DMS 273 (cell line): ENCODE results near the gene RNF32.
"Not testable (repeated sequence)": the region's sequence is repeated elsewhere in the genome, so short reads cannot be mapped to it uniquely, and the experiment has no call there.

Experiments used
- DNase-seq: peaks from one replicate; lab custom pipeline; 2025; ENCODE audit not compliant: unreplicated experiment; lab: John Stamatoyannopoulos, UW

The RNF32 gene

GRCh38 chr7:156639426-156640256 is 933 bp upstream of the RNF32 start:
- no peak for DNase-seq

GRCh38 chr7:156640949-156641485 is 443 bp downstream of the RNF32 start:
- DNase-seq = peak; percentile 86

- no peak for DNase-seq
These were observed 1.9 kb downstream of the RNF32 start for GRCh38 chr7:156642306-156643045.

GRCh38 chr7:156647330-156647729 is 6.8 kb downstream of the RNF32 start:
- not testable (repeated sequence) for DNase-seq

GRCh38 chr7:156650042-156650441 is 9.5 kb downstream of the RNF32 start:
- DNase-seq = peak; percentile 39

- no peak for DNase-seq
These were observed 10.9 kb downstream of the RNF32 start for GRCh38 chr7:156651474-156651873.

GRCh38 chr7:156652886-156653568 is 12.5 kb downstream of the RNF32 start:
- DNase-seq = no peak

GRCh38 chr7:156654511-156655234 is 14.1 kb downstream of the RNF32 start:
- DNase-seq = no peak

GRCh38 chr7:156655251-156655650 is 14.7 kb downstream of the RNF32 start:
- DNase-seq = no peak

- DNase-seq = no peak
These were observed 15.4 kb downstream of the RNF32 start for GRCh38 chr7:156655983-156656382.

GRCh38 chr7:156656598-156656997 is 16.0 kb downstream of the RNF32 start:
- DNase-seq = no peak

GRCh38 chr7:156657681-156658080 is 17.1 kb downstream of the RNF32 start:
- no peak for DNase-seq

GRCh38 chr7:156659203-156659602 is 18.6 kb downstream of the RNF32 start:
- no peak for DNase-seq

GRCh38 chr7:156659961-156660360 is 19.4 kb downstream of the RNF32 start:
- no peak for DNase-seq

- no peak for DNase-seq
These were observed 21.1 kb downstream of the RNF32 start for GRCh38 chr7:156661637-156662036.

- DNase-seq = no peak
These were observed 21.7 kb downstream of the RNF32 start for GRCh38 chr7:156662277-156662676.

GRCh38 chr7:156665101-156665500 is 24.5 kb downstream of the RNF32 start:
- DNase-seq = no peak

GRCh38 chr7:156666368-156667109 is 26.0 kb downstream of the RNF32 start:
- no peak for DNase-seq

- DNase-seq = no peak
These were observed 26.5 kb downstream of the RNF32 start for GRCh38 chr7:156667110-156667426.

- DNase-seq = no peak
These were observed 27.7 kb downstream of the RNF32 start for GRCh38 chr7:156668130-156668741.
